ENCODE measurements around the gene SMR3B.

The SMR3B gene

GRCh38 chr4:70382691-70383181, at the start of gene SMR3B:
TSS of gene SMR3B (plus strand) at chr4:70383131. CDS start at chr4:70384511, 1,380 bp downstream.
- no peaks in the 10 kb centered on the region for H3K36me3 ChIP-seq

GRCh38 chr4:70334681-70335080, 48.2 kb upstream of the SMR3B start, which contains the start of gene CABS1:
TSS of gene CABS1 (plus strand) at chr4:70334981. CDS start at chr4:70335040, 59 bp downstream.
- Histone ChIP-seq H3K4me3 (no peak within 1 kb of the TSS), H3K27me3 (no peaks in the 10 kb centered on the region), H3K27ac (no peak within 1 kb of the TSS), H3K9me3 (no peaks in the 10 kb centered on the region), H3K4me2 (no peak within 1 kb of the TSS), H3K36me3 (no peaks in the 10 kb centered on the region), H3K4me1 (no peaks in the 10 kb centered on the region), H4K20me1 (no peaks in the 10 kb centered on the region), H3K9ac (no peak within 1 kb of the TSS)
- TF ChIP-seq Cebpa-rat (IDR thresholded peaks at IDR 0.05): no peak

More at GRCh38 chr4:70382691-70383181, at the start of gene SMR3B:
- no peak for TF ChIP-seq Cebpa-rat (IDR thresholded peaks at IDR 0.05)
- Histone ChIP-seq H3K9ac (no peak within 1 kb of the TSS), H4K20me1 (no peaks in the 10 kb centered on the region), H3K27ac (no peak within 1 kb of the TSS), H3K4me1 (no peaks in the 10 kb centered on the region), H3K4me2 (no peak within 1 kb of the TSS), H3K27me3 (no peaks in the 10 kb centered on the region), H3K9me3 (no peaks in the 10 kb centered on the region), H3K4me3 (no peak within 1 kb of the TSS)

- H3K4me1 ChIP-seq: no peaks in the 10 kb centered on the region
- no peaks in the 10 kb centered on the region for H3K9me3 ChIP-seq
- H3K27me3 ChIP-seq: no peaks in the 10 kb centered on the region
- no peak overlapping the region for H3K9ac ChIP-seq
- H3K36me3 ChIP-seq: no peaks in the 10 kb centered on the region
- no peaks in the 10 kb centered on the region for H4K20me1 ChIP-seq
- TF ChIP-seq Cebpa-rat (IDR thresholded peaks at IDR 0.05): no peak
- no peak overlapping the region for H3K27ac ChIP-seq
- no peak overlapping the region for H3K4me3 ChIP-seq
- no peak overlapping the region for H3K4me2 ChIP-seq
These were observed 46.9 kb upstream of the SMR3B start for GRCh38 chr4:70336043-70336442.

GRCh38 chr4:70337886-70338420, 45.0 kb upstream of the SMR3B start:
- no peaks in the 10 kb centered on the region for H3K36me3 ChIP-seq
- H3K27ac ChIP-seq: no peak overlapping the region
- no peaks in the 10 kb centered on the region for H3K4me1 ChIP-seq
- H3K9ac ChIP-seq: no peak overlapping the region
- no peak for TF ChIP-seq Cebpa-rat (IDR thresholded peaks at IDR 0.05)
- no peak overlapping the region for H3K4me3 ChIP-seq
- no peaks in the 10 kb centered on the region for H4K20me1 ChIP-seq
- no peak overlapping the region for H3K4me2 ChIP-seq
- H3K9me3 ChIP-seq: no peaks in the 10 kb centered on the region
- H3K27me3 ChIP-seq: no peaks in the 10 kb centered on the region

- TF ChIP-seq Cebpa-rat (IDR thresholded peaks at IDR 0.05): no peak
- no peak overlapping the region for H3K4me2 ChIP-seq
These were observed 26.7 kb upstream of the SMR3B start for GRCh38 chr4:70356185-70356584.

GRCh38 chr4:70359115-70359661, 23.7 kb upstream of the SMR3B start:
- Histone ChIP-seq H3K27ac (no peak overlapping the region), H3K4me1 (peaks cover 5% of the 10 kb centered on the region; the same call in 1 of the 2 replicates), H3K4me2 (no peak overlapping the region), H3K9ac (no peak overlapping the region), H3K9me3 (no peaks in the 10 kb centered on the region), H4K20me1 (no peaks in the 10 kb centered on the region), H3K27me3 (no peaks in the 10 kb centered on the region), H3K4me3 (no peak overlapping the region), H3K36me3 (no peaks in the 10 kb centered on the region)
- TF ChIP-seq Cebpa-rat (IDR thresholded peaks at IDR 0.05): no peak

More at GRCh38 chr4:70356185-70356584, 26.7 kb upstream of the SMR3B start:
- no peaks in the 10 kb centered on the region for H4K20me1 ChIP-seq
- no peaks in the 10 kb centered on the region for H3K36me3 ChIP-seq
- no peaks in the 10 kb centered on the region for H3K9me3 ChIP-seq
- no peak overlapping the region for H3K27ac ChIP-seq
- H3K4me3 ChIP-seq: no peak overlapping the region
- H3K4me1 ChIP-seq: peaks cover 5% of the 10 kb centered on the region; the same call in 1 of the 2 replicates
- H3K9ac ChIP-seq: no peak overlapping the region
- H3K27me3 ChIP-seq: no peaks in the 10 kb centered on the region

- Histone ChIP-seq H3K4me1 (peaks cover 5% of the 10 kb centered on the region; the same call in 1 of the 2 replicates), H3K9ac (no peak within 1 kb of the TSS), H3K4me2 (no peak within 1 kb of the TSS), H3K9me3 (no peaks in the 10 kb centered on the region), H3K36me3 (no peaks in the 10 kb centered on the region), H3K4me3 (no peak within 1 kb of the TSS), H3K27ac (no peak within 1 kb of the TSS), H3K27me3 (no peaks in the 10 kb centered on the region), H4K20me1 (no peaks in the 10 kb centered on the region)
- TF ChIP-seq Cebpa-rat (IDR thresholded peaks at IDR 0.05): no peak
These were observed 22.5 kb upstream of the SMR3B start, which contains the start of gene SMR3A for GRCh38 chr4:70360460-70360859. TSS of gene SMR3A (plus strand) at chr4:70360760. CDS start at chr4:70362116, 1,356 bp downstream.

GRCh38 chr4:70364002-70364401, 18.9 kb upstream of the SMR3B start:
- Histone ChIP-seq H3K9me3 (no peaks in the 10 kb centered on the region), H3K4me1 (no peaks in the 10 kb centered on the region), H3K4me2 (no peak overlapping the region), H3K9ac (no peak overlapping the region), H4K20me1 (no peaks in the 10 kb centered on the region), H3K27me3 (no peaks in the 10 kb centered on the region), H3K36me3 (no peaks in the 10 kb centered on the region), H3K27ac (no peak overlapping the region), H3K4me3 (no peak overlapping the region)
- no peak for TF ChIP-seq Cebpa-rat (IDR thresholded peaks at IDR 0.05)

GRCh38 chr4:70365479-70365878, 17.5 kb upstream of the SMR3B start:
- no peak overlapping the region for H3K4me3 ChIP-seq
- H3K9ac ChIP-seq: no peak overlapping the region
- no peaks in the 10 kb centered on the region for H3K4me1 ChIP-seq
- H3K4me2 ChIP-seq: no peak overlapping the region
- H3K27ac ChIP-seq: no peak overlapping the region
- no peaks in the 10 kb centered on the region for H3K27me3 ChIP-seq
- no peaks in the 10 kb centered on the region for H3K9me3 ChIP-seq
- TF ChIP-seq Cebpa-rat (IDR thresholded peaks at IDR 0.05): no peak
- H3K36me3 ChIP-seq: no peaks in the 10 kb centered on the region
- no peaks in the 10 kb centered on the region for H4K20me1 ChIP-seq

- Histone ChIP-seq H3K27ac (no peak overlapping the region), H3K9ac (no peak overlapping the region), H3K4me2 (no peak overlapping the region), H3K27me3 (no peaks in the 10 kb centered on the region), H4K20me1 (no peaks in the 10 kb centered on the region), H3K4me3 (no peak overlapping the region), H3K9me3 (no peaks in the 10 kb centered on the region), H3K36me3 (no peaks in the 10 kb centered on the region), H3K4me1 (no peaks in the 10 kb centered on the region)
- no peak for TF ChIP-seq Cebpa-rat (IDR thresholded peaks at IDR 0.05)
These were observed 15.1 kb upstream of the SMR3B start for GRCh38 chr4:70367813-70368212.
